DOHH2 (cell line): ENCODE data around the gene AP3S2.
A peak's percentile ranks its signal among the peaks of the same experiment; 100 is the strongest.

Experiments
- H3F3A ChIP-seq: fragments of 200-600 bp; sonication (generic), shearing (Covaris generic); 2 replicates; pipeline ENCODE4 v1.6.0; 2016; ENCODE audit warnings: antibody characterized with exemption, mild to moderate bottlenecking; ENCODE audit not compliant: control insufficient read depth, insufficient read depth
- H3K27ac ChIP-seq: fragments of 200-600 bp; sonication (generic); 2 replicates; pipeline ENCODE4 v1.5.1; 2014; ENCODE audit warnings: low read depth, mild to moderate bottlenecking, low read length, moderate library complexity
- H3K27me3 ChIP-seq: fragments of 200-600 bp; sonication (generic); 2 replicates; pipeline ENCODE4 v1.6.1; 2014; ENCODE audit warnings: mild to moderate bottlenecking, low read length, mixed read lengths; ENCODE audit not compliant: control insufficient read depth
- H3K36me3 ChIP-seq: fragments of 200-600 bp; sonication (generic); 2 replicates; pipeline ENCODE4 v1.6.1; 2014; ENCODE audit warnings: mild to moderate bottlenecking, low read length, moderate library complexity, mixed read lengths; ENCODE audit not compliant: control insufficient read depth
- H3K4me1 ChIP-seq: fragments of 200-600 bp; sonication (generic); 2 replicates; pipeline ENCODE4 v1.6.1; 2014; ENCODE audit warnings: mild to moderate bottlenecking, low read length, mixed read lengths; ENCODE audit not compliant: control insufficient read depth
- H3K4me2 ChIP-seq: fragments of 200-600 bp; sonication (generic); 2 replicates; pipeline ENCODE4 v1.6.0; 2014; ENCODE audit warnings: mild to moderate bottlenecking, low read length, moderate library complexity
- H3K4me3 ChIP-seq: fragments of 200-600 bp; sonication (generic); 2 replicates; pipeline ENCODE4 v1.5.1; 2014; ENCODE audit warnings: mild to moderate bottlenecking, low read length, mixed read lengths
- H3K79me2 ChIP-seq: fragments of 200-600 bp; sonication (generic); 2 replicates; pipeline ENCODE4 v1.6.1; 2014; ENCODE audit warnings: mild to moderate bottlenecking, low read length, mixed read lengths; ENCODE audit not compliant: control insufficient read depth
- H3K9me2 ChIP-seq: fragments of 200-600 bp; sonication (generic); replicated peaks from 2 replicates; pipeline ENCODE4 v1.6.1; 2014; ENCODE audit warnings: mild to moderate bottlenecking, low read length, mixed read lengths; ENCODE audit not compliant: control insufficient read depth
- H3K9me3 ChIP-seq: fragments of 200-600 bp; sonication (generic); 2 replicates; pipeline ENCODE4 v1.6.1; 2014; ENCODE audit warnings: antibody characterized with exemption, low read length, mixed read lengths; ENCODE audit not compliant: control insufficient read depth, insufficient read depth
- H4K20me1 ChIP-seq: fragments of 200-600 bp; sonication (generic); 2 replicates; pipeline ENCODE4 v1.6.0; 2014; ENCODE audit warnings: low read depth, mild to moderate bottlenecking, antibody characterized with exemption, low read length, moderate library complexity; ENCODE audit not compliant: control insufficient read depth, insufficient read depth
- CTCF ChIP-seq: fragments of 200-600 bp; sonication (generic); IDR thresholded peaks from one replicate; pipeline ENCODE4 v1.5.1; 2014; ENCODE audit warnings: antibody characterized with exemption, mild to moderate bottlenecking, low read depth, low read length; ENCODE audit not compliant: poor library complexity, severe bottlenecking
- EZH2phosphoT487 ChIP-seq: fragments of 200-600 bp; sonication (generic); IDR thresholded peaks from 2 replicates; pipeline ENCODE4 v1.6.1; 2017; ENCODE audit warnings: borderline replicate concordance, mild to moderate bottlenecking, antibody characterized with exemption, low read length, moderate library complexity, mixed read lengths

AP3S2 gene

GRCh38 chr15:89875741-89876140, 18.1 kb downstream of the AP3S2 start:
- H3K4me1 ChIP-seq, result peaks cover 4% of the 10 kb centered on the region

GRCh38 chr15:89874926-89875564, 18.7 kb downstream of the AP3S2 start:
- H3K9me3 ChIP-seq, result no peaks in the 10 kb centered on the region
- peaks cover 6% of the 10 kb centered on the region for H3F3A ChIP-seq
- H3K27ac ChIP-seq, result no peak overlapping the region
- peaks cover 19% of the 10 kb centered on the region; the same call in 1 of the 2 replicates for H3K36me3 ChIP-seq
- H3K4me1 ChIP-seq, result peaks cover 4% of the 10 kb centered on the region
- no peaks in the 10 kb centered on the region for H4K20me1 ChIP-seq
- no peaks in the 10 kb centered on the region for H3K79me2 ChIP-seq
- H3K4me2 ChIP-seq, result no peak overlapping the region
- H3K27me3 ChIP-seq, result no peaks in the 10 kb centered on the region
- TF ChIP-seq CTCF, result peak; percentile 96
- no peak for TF ChIP-seq EZH2phosphoT487
- H3K4me3 ChIP-seq, result no peak overlapping the region
- no peaks in the 10 kb centered on the region for H3K9me2 ChIP-seq

More at GRCh38 chr15:89875741-89876140, 18.1 kb downstream of the AP3S2 start:
- Histone ChIP-seq H3K9me2 (no peaks in the 10 kb centered on the region), H3K36me3 (peaks cover 15% of the 10 kb centered on the region), H3K27me3 (no peaks in the 10 kb centered on the region), H3K27ac (no peak overlapping the region), H3F3A (peaks cover 6% of the 10 kb centered on the region), H4K20me1 (no peaks in the 10 kb centered on the region), H3K4me3 (no peak overlapping the region), H3K9me3 (no peaks in the 10 kb centered on the region), H3K79me2 (no peaks in the 10 kb centered on the region), H3K4me2 (no peak overlapping the region)
- TF ChIP-seq CTCF, result no peak
- TF ChIP-seq EZH2phosphoT487, result no peak

- no peaks in the 10 kb centered on the region for H3K79me2 ChIP-seq
- no peak overlapping the region for H3K27ac ChIP-seq
- peaks cover 11% of the 10 kb centered on the region; the same call in 1 of the 2 replicates for H3K36me3 ChIP-seq
- TF ChIP-seq EZH2phosphoT487, result no peak
- no peak for TF ChIP-seq CTCF
- H3K4me3 ChIP-seq, result no peak overlapping the region
- H3K9me3 ChIP-seq, result no peaks in the 10 kb centered on the region
- no peaks in the 10 kb centered on the region for H4K20me1 ChIP-seq
- no peaks in the 10 kb centered on the region for H3K27me3 ChIP-seq
- no peak overlapping the region for H3K4me2 ChIP-seq
- peaks cover 4% of the 10 kb centered on the region for H3K4me1 ChIP-seq
- H3K9me2 ChIP-seq, result no peaks in the 10 kb centered on the region
- H3F3A ChIP-seq, result no peaks in the 10 kb centered on the region
Observed at GRCh38 chr15:89870688-89871288, 23.0 kb downstream of the AP3S2 start.
